ENCODE results near the gene HMCN2.

The HMCN2 gene

DNA sequence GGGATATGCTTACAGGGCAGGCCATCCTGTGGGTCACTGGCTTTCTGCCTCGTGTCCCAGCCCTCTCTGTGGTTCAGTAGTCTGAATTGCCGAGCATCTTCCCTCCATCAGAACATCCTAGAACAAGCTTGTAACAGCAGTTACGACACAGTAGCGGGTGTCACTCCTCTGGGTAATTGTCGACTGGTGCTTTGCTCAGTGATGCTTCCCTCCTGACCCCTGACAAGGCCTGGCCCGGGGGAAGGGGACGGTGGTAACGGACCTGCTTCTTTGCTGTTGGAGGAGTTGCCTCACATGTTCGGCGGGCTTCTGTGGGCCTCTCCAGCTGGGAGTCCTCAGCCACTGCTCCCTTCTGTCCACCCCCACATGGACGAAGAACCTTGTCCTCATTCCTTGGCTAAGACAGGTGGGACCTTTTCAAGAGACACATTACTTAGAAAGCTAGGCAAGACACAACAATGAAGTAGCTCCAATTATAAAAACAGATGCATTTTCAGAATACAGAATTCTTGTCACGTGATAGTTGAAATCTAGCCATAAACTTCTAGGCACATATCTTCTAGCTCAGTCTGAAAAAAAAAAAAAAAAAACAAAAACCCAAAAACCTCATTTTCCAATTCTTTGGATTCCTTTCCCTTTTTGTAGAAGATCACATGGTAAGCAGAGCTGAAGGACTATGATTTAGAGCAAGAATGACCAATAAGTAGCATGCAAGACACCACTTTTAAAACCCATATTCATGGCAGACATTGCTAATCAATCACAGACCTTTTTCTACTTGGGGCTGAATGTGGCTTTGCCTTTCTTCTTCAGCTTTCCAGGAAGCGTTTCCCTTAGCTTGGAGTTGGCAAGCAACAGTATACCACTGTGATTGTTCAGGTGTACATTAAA is 25.0 kb downstream of the HMCN2 start:
- no peak for DNase-seq

DNA sequence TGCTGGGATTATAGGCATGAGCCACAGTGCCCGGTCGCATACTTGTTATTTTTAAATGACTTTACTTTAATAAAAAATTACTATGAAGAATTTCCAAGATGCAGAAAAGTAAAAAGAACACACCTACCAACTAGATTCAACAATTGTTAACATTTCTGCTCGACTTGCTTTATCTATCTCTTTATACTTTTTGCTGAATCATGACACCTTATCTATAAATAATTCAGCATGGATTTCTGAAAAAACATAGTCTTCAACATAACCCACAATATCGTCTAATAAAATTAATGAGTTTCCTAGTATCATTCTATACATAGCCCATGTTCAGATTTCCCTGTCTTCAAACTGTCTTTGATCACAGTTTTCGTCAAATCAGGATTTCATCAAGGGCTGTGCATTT is 25.9 kb downstream of the HMCN2 start:
- no peak for DNase-seq

DNA sequence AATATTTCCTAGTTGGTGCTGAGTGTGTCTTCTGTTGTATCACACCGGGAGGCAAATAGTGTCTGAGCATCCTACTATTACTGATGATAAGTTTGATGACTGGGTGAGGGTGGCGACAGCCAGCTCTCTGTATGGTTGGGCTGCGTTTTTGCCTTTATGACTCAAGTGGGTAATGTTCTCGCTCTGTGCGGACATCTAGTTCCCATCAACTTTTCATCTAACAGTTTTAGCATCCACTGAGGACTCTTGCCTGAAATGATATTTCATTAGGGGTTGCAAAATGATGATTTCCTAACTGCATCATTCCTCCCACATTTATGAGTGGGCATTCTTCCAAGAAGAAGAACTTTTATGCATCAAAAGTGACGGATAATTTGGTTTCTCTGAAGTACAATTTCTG is 26.5 kb downstream of the HMCN2 start:
- DNase-seq = no peak

DNA sequence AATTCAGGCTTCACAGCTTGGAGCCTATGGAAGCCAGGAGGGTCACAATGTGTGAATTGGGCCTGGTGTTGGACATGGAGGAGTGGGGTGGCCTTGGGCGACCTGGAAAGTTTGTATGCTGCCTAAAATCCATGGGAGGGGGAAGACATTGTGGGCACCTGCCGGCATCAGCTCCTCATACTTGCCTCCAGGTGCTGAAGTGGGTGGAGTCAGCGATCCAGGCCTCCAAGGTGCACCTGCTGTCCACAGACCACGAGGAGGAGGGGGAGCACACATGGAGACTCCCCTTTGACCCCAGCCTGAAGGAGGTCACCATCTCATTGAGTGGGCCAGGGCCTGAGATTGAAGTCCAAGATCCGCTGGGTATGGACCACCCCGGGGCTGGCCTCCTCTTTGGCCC is 29.1 kb downstream of the HMCN2 start:
- DNase-seq = no peak

- DNase-seq = no peak
These were observed 29.9 kb downstream of the HMCN2 start for GRCh38 chr9:130295431-130295830.

GRCh38 chr9:130295945-130296782 is 30.6 kb downstream of the HMCN2 start:
- no peak for DNase-seq

DNA sequence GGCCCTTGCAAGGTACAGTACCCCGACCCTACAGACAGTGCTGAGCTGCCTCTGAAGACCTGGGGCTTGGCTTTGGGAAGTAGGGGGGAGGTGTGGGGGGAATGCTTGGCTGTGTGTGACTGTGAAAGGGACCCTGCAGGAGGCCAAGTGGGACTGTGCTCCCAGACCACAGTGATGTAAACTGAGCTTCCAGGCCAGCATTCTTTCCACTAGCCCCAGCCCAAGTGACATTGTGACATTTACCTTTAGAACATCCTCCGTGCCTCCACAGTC is 31.2 kb downstream of the HMCN2 start:
- no peak for DNase-seq

GRCh38 chr9:130297371-130297770 is 31.8 kb downstream of the HMCN2 start:
- no peak for DNase-seq

GRCh38 chr9:130298662-130299279 is 33.2 kb downstream of the HMCN2 start:
- no peak for DNase-seq

GRCh38 chr9:130299785-130300615 is 34.4 kb downstream of the HMCN2 start:
- no peak for DNase-seq

DNA sequence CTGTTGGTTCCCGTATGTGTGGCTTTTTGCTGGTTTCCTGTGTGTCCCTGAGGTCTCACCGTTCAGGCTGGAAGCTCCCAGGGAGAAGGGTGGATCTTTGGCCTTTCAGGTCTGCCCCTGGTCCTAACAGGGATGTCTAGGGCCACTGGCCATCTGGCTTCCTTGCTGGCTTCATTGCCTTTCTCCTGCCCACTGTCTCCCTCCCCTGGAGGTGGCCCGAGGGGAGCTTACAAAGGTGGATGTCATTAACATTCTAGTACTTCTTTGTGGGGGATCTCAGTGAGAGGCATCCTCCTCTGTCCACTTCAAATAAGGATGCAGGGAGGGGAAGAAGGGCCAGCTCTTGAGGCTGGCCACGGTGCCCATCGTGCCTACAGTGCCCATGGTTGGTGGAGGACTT is 35.2 kb downstream of the HMCN2 start:
- no peak for DNase-seq

DNA sequence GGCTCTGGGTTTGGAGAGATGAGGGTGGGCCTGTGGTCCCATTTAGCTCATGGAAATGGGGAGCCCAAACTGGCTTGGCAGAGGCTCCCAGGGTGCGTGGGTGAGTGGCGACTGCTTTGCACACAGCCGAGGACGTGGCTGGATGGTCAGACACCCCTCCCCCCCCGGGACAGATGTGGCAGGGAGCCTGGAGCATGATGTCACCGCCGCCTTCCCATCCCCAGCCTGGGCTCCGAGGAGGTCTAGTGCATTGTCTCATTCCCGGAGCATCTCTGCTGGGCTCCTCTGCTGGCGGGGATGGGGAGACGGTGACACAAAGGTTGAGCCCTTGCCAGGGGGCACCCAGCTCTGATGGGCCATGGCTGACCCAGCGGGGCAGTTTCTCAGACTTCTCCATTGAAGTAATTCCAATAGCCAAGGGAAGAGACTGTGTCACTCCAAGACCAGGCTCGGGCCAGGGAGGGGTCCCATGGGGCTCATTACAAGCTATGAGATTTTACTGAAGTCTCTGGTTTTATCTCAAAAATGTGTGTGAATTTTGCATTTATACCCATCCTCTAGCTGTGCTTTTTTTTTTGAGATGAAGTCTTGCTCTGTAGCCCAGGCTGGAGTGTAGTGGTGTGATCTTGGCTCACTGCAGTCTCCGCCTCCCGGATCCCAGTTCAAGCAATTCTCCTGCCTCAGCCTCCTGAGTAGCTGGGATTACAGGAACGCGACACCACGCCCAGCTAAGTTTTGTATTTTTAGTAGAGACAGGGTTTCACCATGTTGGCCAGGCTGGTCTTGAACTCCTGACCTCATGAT is 36.1 kb downstream of the HMCN2 start:
- no peak for DNase-seq

DNA sequence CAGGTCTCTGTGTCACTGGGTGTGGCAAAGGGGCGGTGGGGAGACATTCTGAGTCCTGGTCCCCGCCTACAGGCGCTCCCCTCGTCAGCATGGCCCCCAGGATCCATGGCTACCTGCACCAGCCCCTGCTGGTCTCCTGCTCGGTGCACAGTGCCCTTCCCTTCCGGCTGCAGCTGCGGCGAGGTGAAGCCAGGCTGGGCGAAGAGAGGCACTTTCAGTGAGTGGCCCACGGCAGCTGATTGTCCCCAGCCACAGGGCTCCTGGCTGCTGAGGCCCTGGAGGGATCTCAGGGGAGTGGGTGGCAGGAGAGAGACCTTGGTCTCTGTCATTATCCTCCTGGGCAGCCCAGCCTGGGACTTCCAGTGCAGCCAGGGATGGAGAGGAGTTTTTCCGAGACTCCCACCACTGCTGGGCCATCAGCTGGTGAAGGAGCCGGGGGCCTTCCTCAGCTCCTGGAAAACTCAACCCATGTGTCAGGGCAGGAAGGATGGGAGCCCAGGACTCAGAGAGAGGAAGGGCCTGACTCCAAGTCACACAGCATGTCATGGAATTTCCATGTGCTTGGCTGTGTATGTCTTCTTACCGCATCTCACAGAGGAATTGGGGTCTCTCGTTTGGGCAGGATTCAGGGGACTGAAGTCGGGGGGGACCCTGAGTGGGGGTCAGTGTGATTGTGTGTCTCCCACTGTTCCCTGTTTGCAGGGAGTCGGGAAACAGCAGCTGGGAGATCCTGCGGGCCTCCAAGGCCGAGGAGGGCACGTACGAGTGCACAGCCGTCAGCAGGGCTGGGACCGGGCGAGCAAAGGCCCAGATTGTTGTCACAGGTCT is 37.4 kb downstream of the HMCN2 start:
- DNase-seq = no peak

DNA sequence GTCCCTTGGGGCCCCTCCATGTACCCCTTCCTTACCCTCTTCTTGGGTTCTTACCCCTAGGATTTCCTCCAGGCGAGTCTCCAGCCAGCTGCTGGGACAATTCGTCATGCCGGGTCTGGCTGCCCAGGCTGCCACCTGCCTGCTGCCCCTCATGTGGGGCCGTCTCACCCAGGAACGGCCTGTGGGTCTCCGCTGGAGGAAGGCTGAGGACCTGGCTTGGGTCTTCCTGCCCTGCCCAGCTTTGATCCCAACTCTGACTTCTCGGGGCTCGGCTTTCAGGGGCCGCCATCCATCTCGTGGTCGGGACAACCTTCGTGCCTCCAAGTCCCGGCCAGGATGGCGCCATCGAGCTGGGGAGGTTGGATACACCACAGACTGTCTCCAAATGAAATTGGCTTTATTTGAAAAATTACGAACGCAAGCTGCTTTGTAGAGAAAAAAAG is 38.1 kb downstream of the HMCN2 start:
- DNase-seq = no peak

GRCh38 chr9:130304116-130304515 is 38.6 kb downstream of the HMCN2 start:
- no peak for DNase-seq

- no peak for DNase-seq
These were observed 39.1 kb downstream of the HMCN2 start for GRCh38 chr9:130304643-130305042.

DNA sequence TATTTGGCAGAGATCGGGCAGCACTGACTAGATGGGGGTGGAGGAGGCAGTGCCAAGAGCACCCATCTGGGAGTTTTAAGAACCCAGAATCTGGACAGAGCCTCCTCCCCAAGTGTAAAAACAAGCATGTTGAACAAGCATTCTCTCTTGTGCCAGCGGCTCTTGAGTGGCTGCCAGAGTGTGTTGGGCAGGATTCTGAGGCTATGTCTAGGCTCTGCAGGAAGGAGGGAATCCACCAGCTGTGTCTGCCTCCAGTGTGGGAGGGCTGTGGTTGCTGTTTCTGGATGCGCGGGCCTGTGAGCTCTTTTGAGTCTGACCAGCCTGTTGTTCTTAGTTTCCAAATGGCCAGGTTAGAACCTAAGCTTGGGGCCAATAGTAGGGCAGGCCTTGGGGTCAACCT is 39.8 kb downstream of the HMCN2 start:
- no peak for DNase-seq

GRCh38 chr9:130306823-130307666 is 41.5 kb downstream of the HMCN2 start:
- no peak for DNase-seq

DNA sequence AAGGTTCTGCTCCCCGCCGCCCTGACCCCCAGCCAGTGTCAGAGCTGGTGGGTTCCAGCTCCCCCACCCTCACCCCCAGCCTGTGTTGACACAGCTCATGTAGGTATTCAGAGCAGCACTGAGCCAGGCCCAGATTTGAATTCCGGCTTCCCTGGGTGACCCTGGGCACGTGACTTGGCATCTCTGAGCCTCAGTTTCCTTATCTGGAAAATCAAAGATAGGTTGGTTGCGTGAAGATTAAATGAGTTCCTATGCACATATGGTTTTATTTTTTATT is 42.0 kb downstream of the HMCN2 start:
- DNase-seq = no peak

GRCh38 chr9:130308081-130308571 is 42.6 kb downstream of the HMCN2 start:
- no peak for DNase-seq
